Eye (tissue), 1 donor: ENCODE data around the gene VWF.

Experiments used
- DNase-seq: peaks from one replicate; pipeline ENCODE4 v3.0.0-alpha.2; 2015

The VWF gene

DNA sequence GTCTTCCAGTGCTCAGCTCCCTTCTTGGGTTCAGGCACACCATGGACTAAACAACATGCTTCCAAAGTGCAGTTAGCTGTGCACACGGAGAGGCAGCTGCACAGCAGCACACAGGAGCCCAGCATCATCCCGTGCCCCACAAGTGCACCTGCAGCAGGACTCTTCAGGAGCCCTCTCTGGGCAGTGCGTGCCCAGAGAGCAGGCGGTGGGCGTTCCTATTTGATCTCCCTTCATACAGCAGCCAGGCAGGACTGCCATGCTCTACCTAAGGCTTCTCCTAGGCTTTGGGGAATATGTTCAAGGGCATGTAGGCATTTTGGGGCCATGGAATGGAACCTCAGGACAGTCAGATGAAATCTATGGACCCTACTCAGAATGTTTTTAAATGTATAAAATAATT, 214.9 kb downstream of the VWF start:
- no peak for DNase-seq

DNA sequence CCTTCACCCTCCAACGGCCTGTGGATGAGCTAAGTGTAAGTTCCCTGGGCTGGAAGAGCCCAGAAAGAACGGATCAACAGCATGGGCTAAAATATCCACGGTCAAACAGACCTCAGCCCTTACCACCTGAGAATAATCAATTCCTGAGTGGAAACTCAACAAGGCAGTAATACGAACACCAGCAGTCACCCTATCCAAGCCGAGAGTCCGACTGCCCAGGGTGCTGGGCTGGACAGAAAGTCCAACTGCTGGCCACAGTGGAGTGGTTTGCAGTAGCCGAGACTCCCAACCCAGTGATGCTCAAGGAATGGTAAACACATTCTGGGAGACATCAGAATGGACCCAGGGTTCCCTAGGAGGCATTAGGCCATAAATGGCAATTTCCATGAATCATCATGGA, 216.2 kb downstream of the VWF start:
- no peak for DNase-seq

- DNase-seq, result no peak
Observed at GRCh38 chr12:5907807-5908206, 216.7 kb downstream of the VWF start.

DNA sequence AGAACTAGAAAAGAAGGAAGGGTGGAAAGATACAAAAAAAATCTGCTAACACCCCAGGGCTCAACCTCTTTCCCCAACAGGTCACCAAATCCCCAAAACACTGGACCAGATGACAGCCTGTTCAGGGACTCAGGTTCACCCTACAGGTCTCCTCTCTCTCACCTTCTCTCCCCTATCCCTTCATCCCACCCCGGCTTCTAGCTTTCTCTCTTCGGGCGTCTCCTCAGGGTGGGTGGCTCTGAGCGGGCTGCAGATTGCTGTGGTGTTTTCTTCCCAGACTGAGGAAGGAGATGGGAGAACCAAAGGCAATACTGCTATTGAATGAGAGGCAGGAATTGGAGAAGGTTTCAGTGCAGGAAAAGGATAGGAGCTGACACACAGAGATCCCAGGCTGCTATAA, 218.7 kb downstream of the VWF start:
- DNase-seq, result no peak

- DNase-seq, result no peak
Observed at GRCh38 chr12:5904969-5905368, 219.5 kb downstream of the VWF start.

GRCh38 chr12:5904441-5904840, 220.0 kb downstream of the VWF start:
- no peak for DNase-seq

- no peak for DNase-seq
Observed at GRCh38 chr12:5902736-5903135, 221.7 kb downstream of the VWF start.

DNA sequence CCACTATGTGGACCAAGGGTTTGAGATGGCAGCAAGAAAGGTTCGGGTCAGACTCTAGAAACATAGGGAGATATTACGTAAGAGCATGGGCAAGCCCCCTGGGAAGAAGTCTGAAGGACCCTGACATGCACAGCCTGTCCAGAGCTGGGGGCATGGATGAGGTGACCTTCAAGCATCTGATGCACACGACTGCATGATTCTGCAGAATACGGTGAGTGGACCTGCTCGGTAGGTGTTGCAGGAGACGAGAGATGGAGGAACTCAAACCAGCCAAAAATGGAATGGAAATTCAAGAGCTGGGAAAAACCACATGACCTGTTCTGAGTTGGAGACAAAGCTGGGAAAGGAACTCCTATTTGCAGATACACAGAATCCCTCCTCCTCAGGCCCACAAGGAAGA, 223.1 kb downstream of the VWF start:
- no peak for DNase-seq

GRCh38 chr12:5900533-5901205, 223.8 kb downstream of the VWF start:
- DNase-seq, result peak; percentile 52

DNA sequence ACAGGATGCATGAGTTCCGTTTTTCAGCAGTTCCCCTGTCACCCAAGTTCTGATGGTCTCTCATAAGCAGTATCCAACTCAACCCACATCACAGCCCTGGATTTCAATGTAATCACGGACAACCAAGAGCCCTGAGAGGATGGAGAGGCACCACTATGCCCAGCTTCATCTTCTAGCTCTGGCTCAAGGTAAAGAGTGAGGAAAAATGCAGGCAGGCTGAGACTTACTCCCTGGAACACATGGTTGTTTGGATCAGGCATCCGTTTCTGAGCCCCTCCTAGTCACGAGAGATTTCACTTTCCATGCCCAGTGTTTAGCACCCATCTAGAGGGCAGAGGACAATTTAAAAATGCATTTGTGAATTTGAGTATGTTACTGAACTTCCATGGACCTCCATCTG, 224.4 kb downstream of the VWF start:
- no peak for DNase-seq

DNA sequence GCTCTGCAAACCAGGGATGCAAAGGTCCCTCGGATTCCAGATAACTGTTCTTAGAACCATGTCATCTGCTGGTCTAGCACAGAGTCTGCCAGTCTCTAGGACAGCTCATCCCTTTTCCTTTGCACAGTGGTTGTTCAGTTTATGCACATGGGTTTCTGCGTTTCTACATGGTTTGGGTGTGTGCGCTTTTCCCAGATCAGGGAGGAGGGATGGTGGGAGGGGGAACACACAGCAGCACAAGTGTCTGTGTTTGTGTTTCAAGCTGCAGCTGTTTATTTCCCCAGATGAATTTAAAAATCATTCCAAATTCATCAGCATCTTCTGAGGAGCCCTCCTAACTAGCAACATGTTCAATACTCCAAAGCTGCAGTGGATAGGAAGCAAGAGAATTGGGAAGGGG, 224.8 kb downstream of the VWF start:
- DNase-seq, result no peak

- no peak for DNase-seq
Observed at GRCh38 chr12:5898874-5899273, 225.6 kb downstream of the VWF start.
